Thoracic aorta (tissue), 2 donors: ENCODE measurements around the gene GTF2F1. TPM values are rescaled to one million over a fixed set of nuclear protein-coding genes. Genes with fewer than 3 reads are reported as not detected.

Experiments
- ATAC-seq: fragments of 150-250 bp; one replicate; pipeline ENCODE4 v1.8.0; 2017; ENCODE audit warnings: low read depth; ENCODE audit not compliant: insufficient number of reproducible peaks, low FRiP score
- DNase-seq: peaks from one replicate; pipeline ENCODE4 v3.0.0-alpha.2; 2020; ENCODE audit warnings: low spot score
- H3K27ac ChIP-seq, 2 donors: fragments of 200-600 bp; sonication (generic); 1 replicate in 1 of 2; 2 replicates in 1 of 2; pipeline ENCODE4 v1.5.1; 2016; ENCODE audit warnings: mild to moderate bottlenecking in 2 of 2, moderate library complexity in 2 of 2
- H3K27me3 ChIP-seq: fragments of 200-600 bp; sonication (generic); replicated peaks from 2 replicates; pipeline ENCODE4 v1.6.0; 2016; ENCODE audit warnings: mild to moderate bottlenecking; ENCODE audit not compliant: insufficient read depth
- H3K36me3 ChIP-seq: fragments of 200-600 bp; sonication (generic); one replicate; pipeline ENCODE4 v1.5.1; 2016
- H3K4me1 ChIP-seq, 2 donors: fragments of 200-600 bp; sonication (generic); 1 replicate in 1 of 2; 2 replicates in 1 of 2; pipeline versions ENCODE4 v1.5.1 to v1.6.0; 2016; ENCODE audit warnings: low read depth in 2 of 2, mild to moderate bottlenecking in 1 of 2; ENCODE audit not compliant: control insufficient read depth in 1 of 2
- H3K4me3 ChIP-seq: fragments of 200-600 bp; sonication (generic); 2 replicates; pipeline ENCODE4 v1.5.1; 2016; ENCODE audit warnings: mild to moderate bottlenecking
- H3K9me3 ChIP-seq: fragments of 200-600 bp; sonication (generic); 2 replicates; pipeline ENCODE4 v1.5.1; 2016
- total RNA-seq, 2 donors: library from RNA; depleted of rRNA; stranded (reverse); fragments of >200 nt; gene quantifications; one replicate each; pipeline versions ENCODE4 v1.1.0 to v1.2.3, GENCODE V29; 2016
- TF ChIP-seq, protein P1 (sequence below): fragments of 200-600 bp; sonication (generic); IDR thresholded peaks from one replicate; pipeline ENCODE4 v1.5.1; 2019; ENCODE audit warnings: antibody characterized with exemption

GTF2F1 gene
- total RNA-seq, 2 donors from 2014 or later = 22.7 to 27.7 TPM

DNA sequence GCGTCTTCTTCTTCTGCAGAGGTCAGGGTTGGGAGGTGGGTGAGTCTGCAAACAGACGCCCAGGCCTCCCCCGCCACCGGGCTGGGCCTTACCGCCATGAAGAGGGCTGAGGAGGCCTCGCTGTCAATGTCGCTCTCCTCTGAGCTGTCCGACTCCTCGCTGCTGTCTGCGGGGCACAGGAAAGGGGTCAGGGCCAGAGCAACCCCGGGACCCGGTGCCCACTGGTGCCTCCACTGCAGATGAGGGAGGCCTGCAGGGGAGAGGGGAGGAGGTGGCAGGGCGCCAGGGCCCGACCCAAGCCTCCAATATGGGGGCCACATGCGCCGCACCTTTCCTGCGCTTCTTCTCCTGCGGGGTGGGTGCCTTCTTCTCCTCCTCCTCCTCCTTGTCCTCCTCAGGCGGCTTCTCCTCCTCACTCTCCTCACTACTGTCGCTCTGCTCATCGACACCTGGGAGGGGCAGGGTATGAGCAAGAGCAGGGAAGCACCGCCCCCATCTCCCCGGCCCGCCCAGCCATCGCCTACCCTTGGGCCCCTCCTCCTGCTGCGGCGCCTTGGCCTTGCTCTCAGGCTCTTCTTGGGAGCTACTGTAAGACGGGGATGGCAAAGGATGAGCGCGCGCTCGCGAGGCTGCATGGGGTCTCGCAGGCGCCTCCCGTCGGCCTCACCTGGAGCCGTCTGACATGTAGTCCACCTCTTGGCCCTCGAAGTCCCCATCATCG is 11.8 kb downstream of the GTF2F1 start:
- Histone ChIP-seq H3K4me3 (no peak overlapping the region), H3K9me3 (no peaks in the 10 kb centered on the region), H3K27me3 (no peaks in the 10 kb centered on the region), H3K4me1 (peaks cover 0 to 13% of the 10 kb centered on the region in 2 donors), H3K27ac (no peak overlapping the region), H3K36me3 (peaks cover 51% of the 10 kb centered on the region)
- ATAC-seq (no peak), DNase-seq (no peak)
- TF ChIP-seq, protein P1, sequence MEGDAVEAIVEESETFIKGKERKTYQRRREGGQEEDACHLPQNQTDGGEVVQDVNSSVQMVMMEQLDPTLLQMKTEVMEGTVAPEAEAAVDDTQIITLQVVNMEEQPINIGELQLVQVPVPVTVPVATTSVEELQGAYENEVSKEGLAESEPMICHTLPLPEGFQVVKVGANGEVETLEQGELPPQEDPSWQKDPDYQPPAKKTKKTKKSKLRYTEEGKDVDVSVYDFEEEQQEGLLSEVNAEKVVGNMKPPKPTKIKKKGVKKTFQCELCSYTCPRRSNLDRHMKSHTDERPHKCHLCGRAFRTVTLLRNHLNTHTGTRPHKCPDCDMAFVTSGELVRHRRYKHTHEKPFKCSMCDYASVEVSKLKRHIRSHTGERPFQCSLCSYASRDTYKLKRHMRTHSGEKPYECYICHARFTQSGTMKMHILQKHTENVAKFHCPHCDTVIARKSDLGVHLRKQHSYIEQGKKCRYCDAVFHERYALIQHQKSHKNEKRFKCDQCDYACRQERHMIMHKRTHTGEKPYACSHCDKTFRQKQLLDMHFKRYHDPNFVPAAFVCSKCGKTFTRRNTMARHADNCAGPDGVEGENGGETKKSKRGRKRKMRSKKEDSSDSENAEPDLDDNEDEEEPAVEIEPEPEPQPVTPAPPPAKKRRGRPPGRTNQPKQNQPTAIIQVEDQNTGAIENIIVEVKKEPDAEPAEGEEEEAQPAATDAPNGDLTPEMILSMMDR = no peak

DNA sequence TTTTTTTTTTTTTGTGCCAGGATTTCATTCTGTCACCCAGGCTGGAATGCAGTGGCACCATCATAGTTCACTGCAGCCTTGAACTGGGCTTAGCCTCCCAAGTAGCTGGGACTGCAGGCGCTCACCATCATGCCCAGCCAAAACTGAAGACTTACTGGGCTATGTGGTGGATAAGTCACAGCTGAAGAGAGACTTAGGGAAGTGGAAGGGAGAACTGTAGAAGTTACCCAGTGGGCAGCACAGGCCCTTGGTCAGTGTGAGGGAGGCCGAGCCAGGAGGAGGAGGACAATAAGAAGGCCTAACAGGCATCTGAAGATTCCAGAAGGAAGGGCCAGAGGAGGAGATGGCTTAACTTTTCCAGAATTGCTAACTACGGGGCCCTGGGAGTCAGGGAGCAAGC is 13.2 kb downstream of the GTF2F1 start:
- Histone ChIP-seq H3K36me3 (peaks cover 48% of the 10 kb centered on the region), H3K9me3 (no peaks in the 10 kb centered on the region), H3K27me3 (no peaks in the 10 kb centered on the region), H3K27ac (no peak overlapping the region), H3K4me3 (no peak overlapping the region), H3K4me1 (peaks cover 0 to 13% of the 10 kb centered on the region in 2 donors)
- TF ChIP-seq, protein P1 = no peak
- DNase-seq (no peak), ATAC-seq (no peak)

DNA sequence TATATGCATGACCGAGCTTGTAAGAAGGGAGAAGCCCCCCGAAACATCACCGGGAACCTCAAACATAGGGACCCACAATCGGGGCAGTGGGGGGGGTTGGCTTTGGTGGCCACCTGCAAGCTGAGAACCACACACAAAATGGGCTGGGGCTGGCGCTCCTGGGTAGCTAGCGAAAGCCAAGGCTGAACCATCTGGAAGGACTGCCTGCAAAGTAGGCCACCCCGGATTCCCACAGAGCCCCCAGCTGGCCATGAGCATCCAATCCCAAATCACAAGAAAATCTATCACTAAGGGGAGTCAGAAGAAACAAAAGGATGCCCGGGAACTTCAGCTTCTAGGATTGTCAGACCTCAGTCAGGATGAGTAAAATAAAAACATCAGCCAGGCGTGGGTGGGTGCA is 14.5 kb downstream of the GTF2F1 start:
- H3K27ac ChIP-seq = peak overlapping the region in 1 of 2 donors; percentile 27
- H3K27me3 ChIP-seq = no peaks in the 10 kb centered on the region
- no peak overlapping the region for H3K4me3 ChIP-seq
- ATAC-seq (no peak), DNase-seq (no peak)
- peaks cover 38% of the 10 kb centered on the region for H3K36me3 ChIP-seq
- H3K4me1 ChIP-seq = peaks cover 5 to 22% of the 10 kb centered on the region in 2 donors
- H3K9me3 ChIP-seq = no peaks in the 10 kb centered on the region
- TF ChIP-seq, protein P1 = no peak

DNA sequence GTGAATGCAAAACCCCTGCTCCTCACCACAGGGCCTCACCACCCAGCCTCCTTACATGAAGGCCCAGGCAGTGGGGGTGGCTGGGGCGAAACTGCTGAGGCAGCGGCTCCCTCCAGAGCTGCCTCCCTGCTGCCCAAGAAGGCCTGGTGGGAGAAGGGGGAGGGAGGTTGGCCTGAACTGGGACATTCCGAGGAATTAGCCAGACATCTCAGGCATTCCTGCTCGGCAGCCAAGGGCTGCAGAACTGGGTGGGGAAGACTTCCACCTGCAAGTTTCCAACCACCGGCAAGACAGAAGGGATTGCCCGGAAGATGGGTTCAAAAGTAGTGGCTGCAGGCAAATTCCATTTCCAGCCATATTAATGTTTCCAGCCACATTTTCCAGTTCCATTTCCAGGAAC is 14.9 kb downstream of the GTF2F1 start:
- H3K4me3 ChIP-seq = no peak overlapping the region
- peaks cover 34% of the 10 kb centered on the region for H3K36me3 ChIP-seq
- TF ChIP-seq, protein P1 = no peak
- no peaks in the 10 kb centered on the region for H3K27me3 ChIP-seq
- H3K27ac ChIP-seq = peak overlapping the region in 1 of 2 donors; percentile 27
- peaks cover 5 to 22% of the 10 kb centered on the region in 2 donors for H3K4me1 ChIP-seq
- no peaks in the 10 kb centered on the region for H3K9me3 ChIP-seq
- DNase-seq (no peak), ATAC-seq (no peak)

DNA sequence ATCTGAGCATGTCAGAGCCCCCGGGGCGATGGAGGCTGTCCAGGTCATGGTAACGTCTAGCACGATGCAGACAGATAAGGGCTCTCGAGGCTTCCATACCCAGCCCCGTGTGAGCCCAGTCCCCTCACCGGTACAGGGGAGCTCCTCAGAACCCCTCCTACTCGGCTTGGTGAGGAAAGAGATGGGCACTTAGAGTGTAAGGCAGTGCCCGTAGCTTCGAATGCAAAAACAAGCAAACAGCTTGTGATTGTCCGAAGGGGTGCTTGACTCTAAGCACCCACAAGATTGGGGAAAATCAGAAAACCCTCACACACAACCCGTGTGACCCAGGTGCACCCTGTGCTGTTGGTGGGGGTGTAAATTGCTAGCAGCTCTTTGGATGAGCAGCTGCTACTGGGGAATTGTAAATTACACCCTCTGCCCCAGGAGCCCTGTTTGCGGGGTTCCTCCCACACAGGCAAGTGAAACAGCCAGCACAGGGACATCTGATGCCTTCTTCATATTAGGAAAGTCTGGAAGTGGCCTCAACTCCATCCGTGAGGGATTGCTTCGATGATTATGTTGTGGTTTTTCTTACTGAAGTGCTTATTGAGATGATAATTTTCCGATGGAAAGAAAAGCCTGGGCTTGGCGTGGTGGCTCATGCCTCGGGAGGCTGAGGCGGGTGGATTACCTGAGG is 16.3 kb downstream of the GTF2F1 start:
- TF ChIP-seq, protein P1 = no peak
- H3K4me1 ChIP-seq = peaks cover 5 to 22% of the 10 kb centered on the region in 2 donors
- no peak overlapping the region for H3K27ac ChIP-seq
- H3K4me3 ChIP-seq = no peak overlapping the region
- DNase-seq (no peak), ATAC-seq (no peak)
- no peaks in the 10 kb centered on the region for H3K27me3 ChIP-seq
- H3K36me3 ChIP-seq = peaks cover 23% of the 10 kb centered on the region
- H3K9me3 ChIP-seq = no peaks in the 10 kb centered on the region
